ENCODE measurements around the gene GLG1. TPM values are rescaled to one million over a fixed set of nuclear protein-coding genes. Genes with fewer than 3 reads are reported as not detected.

The GLG1 gene
- total RNA-seq, 1 experiment from 2014 or later = 237 TPM

DNA sequence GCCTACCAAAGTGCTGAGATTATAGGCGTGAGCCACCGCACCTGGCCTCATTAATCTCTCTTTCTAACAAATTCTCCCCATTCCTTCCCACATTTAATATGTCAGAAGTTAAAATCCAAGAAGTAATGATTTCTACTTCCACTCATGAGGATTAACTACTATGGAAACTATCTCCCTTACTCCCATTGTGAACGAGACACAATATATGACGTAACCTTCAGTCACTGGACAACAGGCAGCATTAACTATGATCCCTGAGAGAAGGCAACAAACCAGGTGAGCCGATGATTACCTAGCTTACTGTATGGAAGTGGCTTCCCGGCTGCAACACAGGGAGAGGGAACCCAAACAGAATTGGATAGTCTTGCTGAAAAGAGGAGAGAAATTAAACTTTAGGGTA is 20.0 kb downstream of the GLG1 start:
- no peaks in the 10 kb centered on the region for H3K36me3 ChIP-seq (ENCODE audit: control insufficient read depth in 1 of 2, insufficient read depth in 2 of 2, low read length in 2 of 2)
- BruUV-seq (replicated peaks) = TSS peak; percentile 11
- H3K4me3 ChIP-seq (replicated peaks in 1 of 2; ENCODE audit: low read depth in 1 of 2, low read length in 2 of 2) = no peak overlapping the region
- CTCF ChIA-PET = no interaction called here
- no peak overlapping the region for H2AFZ ChIP-seq (ENCODE audit: low read depth, low read length, poor library complexity, severe bottlenecking)
- peaks cover 93% of the 10 kb centered on the region for H3K79me2 ChIP-seq (ENCODE audit: insufficient read depth, low read length)
- RAD21 ChIA-PET (ENCODE audit: low non-redundant PET in 1 of 2, low total read pairs in 2 of 2, uncharacterized antibody in 2 of 2, unreplicated experiment in 2 of 2) = interaction anchor here in 1 of 2 experiments (1.1 kb wide), 1 partner anchor 9 kb away, joined by 4 read pairs; no protein-coding TSS in a partner anchor
- intact Hi-C loops (cut with micrococcal nuclease) = no loop called here
- H3K27ac ChIP-seq (ENCODE audit: low read depth, low read length) = no peak overlapping the region
- DNase-seq (ENCODE audit: low read depth, low spot score) = no peak
- H3K4me2 ChIP-seq (ENCODE audit: low read length) = no peak overlapping the region
- POLR2A ChIA-PET = interaction anchor here (1.0 kb wide), 1 partner anchor 9 kb away, joined by 3 read pairs; no protein-coding TSS in a partner anchor
- no peaks in the 10 kb centered on the region for H3K9me2 ChIP-seq (ENCODE audit: insufficient read depth)
- no peak for TF ChIP-seq JUND (IDR thresholded peaks at IDR 0.05)
- TF ChIP-seq CTCF (IDR thresholded peaks at IDR 0.05 in 2 of 3, conservative IDR thresholded peaks at IDR 0.05 in 1 of 3; ENCODE audit: borderline replicate concordance in 1 of 3, insufficient read depth in 1 of 3, low read depth in 2 of 3, low read length in 2 of 3) = no peak
- TF ChIP-seq, protein P1, sequence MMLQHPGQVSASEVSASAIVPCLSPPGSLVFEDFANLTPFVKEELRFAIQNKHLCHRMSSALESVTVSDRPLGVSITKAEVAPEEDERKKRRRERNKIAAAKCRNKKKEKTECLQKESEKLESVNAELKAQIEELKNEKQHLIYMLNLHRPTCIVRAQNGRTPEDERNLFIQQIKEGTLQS (IDR thresholded peaks at IDR 0.05) = no peak
- no peak overlapping the region for H3K9ac ChIP-seq (ENCODE audit: low read length)
- peaks cover 6% of the 10 kb centered on the region; the same call in 1 of the 2 replicates for H4K20me1 ChIP-seq (ENCODE audit: insufficient read depth)
- no peaks in the 10 kb centered on the region for H3K9me3 ChIP-seq (ENCODE audit: control insufficient read depth in 1 of 2, insufficient read depth in 1 of 2, low read depth in 1 of 2, low read length in 2 of 2)
- no peak for ATAC-seq
- H3K27me3 ChIP-seq (ENCODE audit: insufficient read depth, low read length) = no peaks in the 10 kb centered on the region
- peaks cover 68 to 75% of the 10 kb centered on the region in 2 experiments for H3K4me1 ChIP-seq (ENCODE audit: control insufficient read depth in 1 of 2, insufficient read depth in 2 of 2, low read length in 2 of 2)

GRCh38 chr16:74585846-74586443 is 21.0 kb downstream of the GLG1 start:
- DNase-seq (ENCODE audit: low read depth, low spot score) (no peak), ATAC-seq (no peak)
- CTCF ChIA-PET = no interaction called here
- no peak overlapping the region for H3K9ac ChIP-seq (ENCODE audit: low read length)
- H3K79me2 ChIP-seq (ENCODE audit: insufficient read depth, low read length) = peaks cover 95% of the 10 kb centered on the region
- H3K4me3 ChIP-seq (replicated peaks in 1 of 2; ENCODE audit: low read depth in 1 of 2, low read length in 2 of 2) = no peak overlapping the region
- no TSS peak for BruUV-seq (replicated peaks)
- H4K20me1 ChIP-seq (ENCODE audit: insufficient read depth) = peaks cover 6% of the 10 kb centered on the region; the same call in 1 of the 2 replicates
- H3K36me3 ChIP-seq (ENCODE audit: control insufficient read depth in 1 of 2, insufficient read depth in 2 of 2, low read length in 2 of 2) = no peaks in the 10 kb centered on the region
- H3K4me2 ChIP-seq (ENCODE audit: low read length) = no peak overlapping the region
- peaks cover 71 to 77% of the 10 kb centered on the region in 2 experiments for H3K4me1 ChIP-seq (ENCODE audit: control insufficient read depth in 1 of 2, insufficient read depth in 2 of 2, low read length in 2 of 2)
- POLR2A ChIA-PET = no interaction called here
- RAD21 ChIA-PET (ENCODE audit: low non-redundant PET in 1 of 2, low total read pairs in 2 of 2, uncharacterized antibody in 2 of 2, unreplicated experiment in 2 of 2) = interaction anchor here in 1 of 2 experiments (1.1 kb wide), 1 partner anchor 8 kb away, joined by 4 read pairs; no protein-coding TSS in a partner anchor
- H3K9me2 ChIP-seq (ENCODE audit: insufficient read depth) = no peaks in the 10 kb centered on the region
- H3K27ac ChIP-seq (ENCODE audit: low read depth, low read length) = no peak overlapping the region
- H3K9me3 ChIP-seq (ENCODE audit: control insufficient read depth in 1 of 2, insufficient read depth in 1 of 2, low read depth in 1 of 2, low read length in 2 of 2) = no peaks in the 10 kb centered on the region
- intact Hi-C loops (cut with micrococcal nuclease) = no loop called here
- no peak overlapping the region for H2AFZ ChIP-seq (ENCODE audit: low read depth, low read length, poor library complexity, severe bottlenecking)
- no peaks in the 10 kb centered on the region for H3K27me3 ChIP-seq (ENCODE audit: insufficient read depth, low read length)
- no peak for TF ChIP-seq RAD21 (IDR thresholded peaks at IDR 0.05; ENCODE audit: low read depth)
- no peak for TF ChIP-seq SIN3A (IDR thresholded peaks at IDR 0.05; ENCODE audit: low read depth)
- TF ChIP-seq SP1 (IDR thresholded peaks at IDR 0.05; ENCODE audit: low read depth) = no peak
- no peak for TF ChIP-seq ZBTB33 (IDR thresholded peaks at IDR 0.05; ENCODE audit: extremely low read depth, insufficient replicate concordance, low read length)
- TF ChIP-seq, protein P2, sequence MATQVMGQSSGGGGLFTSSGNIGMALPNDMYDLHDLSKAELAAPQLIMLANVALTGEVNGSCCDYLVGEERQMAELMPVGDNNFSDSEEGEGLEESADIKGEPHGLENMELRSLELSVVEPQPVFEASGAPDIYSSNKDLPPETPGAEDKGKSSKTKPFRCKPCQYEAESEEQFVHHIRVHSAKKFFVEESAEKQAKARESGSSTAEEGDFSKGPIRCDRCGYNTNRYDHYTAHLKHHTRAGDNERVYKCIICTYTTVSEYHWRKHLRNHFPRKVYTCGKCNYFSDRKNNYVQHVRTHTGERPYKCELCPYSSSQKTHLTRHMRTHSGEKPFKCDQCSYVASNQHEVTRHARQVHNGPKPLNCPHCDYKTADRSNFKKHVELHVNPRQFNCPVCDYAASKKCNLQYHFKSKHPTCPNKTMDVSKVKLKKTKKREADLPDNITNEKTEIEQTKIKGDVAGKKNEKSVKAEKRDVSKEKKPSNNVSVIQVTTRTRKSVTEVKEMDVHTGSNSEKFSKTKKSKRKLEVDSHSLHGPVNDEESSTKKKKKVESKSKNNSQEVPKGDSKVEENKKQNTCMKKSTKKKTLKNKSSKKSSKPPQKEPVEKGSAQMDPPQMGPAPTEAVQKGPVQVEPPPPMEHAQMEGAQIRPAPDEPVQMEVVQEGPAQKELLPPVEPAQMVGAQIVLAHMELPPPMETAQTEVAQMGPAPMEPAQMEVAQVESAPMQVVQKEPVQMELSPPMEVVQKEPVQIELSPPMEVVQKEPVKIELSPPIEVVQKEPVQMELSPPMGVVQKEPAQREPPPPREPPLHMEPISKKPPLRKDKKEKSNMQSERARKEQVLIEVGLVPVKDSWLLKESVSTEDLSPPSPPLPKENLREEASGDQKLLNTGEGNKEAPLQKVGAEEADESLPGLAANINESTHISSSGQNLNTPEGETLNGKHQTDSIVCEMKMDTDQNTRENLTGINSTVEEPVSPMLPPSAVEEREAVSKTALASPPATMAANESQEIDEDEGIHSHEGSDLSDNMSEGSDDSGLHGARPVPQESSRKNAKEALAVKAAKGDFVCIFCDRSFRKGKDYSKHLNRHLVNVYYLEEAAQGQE (IDR thresholded peaks at IDR 0.05; ENCODE audit: low read depth) = no peak
- no peak for TF ChIP-seq TCF7L2 (IDR thresholded peaks at IDR 0.05; ENCODE audit: borderline replicate concordance, extremely low read depth, insufficient read depth, insufficient read length)
- no peak for TF ChIP-seq POLR2A (IDR thresholded peaks at IDR 0.05; ENCODE audit: borderline replicate concordance, extremely low read depth, insufficient read depth, insufficient read length)
- TF ChIP-seq, protein P1 (IDR thresholded peaks at IDR 0.05) = no peak
